Inflammatory macrophage treated with lipopolysaccharide for 4 hours (primary cell): Measurements from ENCODE around the gene SLC66A1.
A peak's percentile ranks its signal among the peaks of the same experiment; 100 is the strongest.

ENCODE experiments used
- DNase-seq: peaks from one replicate; pipeline ENCODE4 v3.0.0-alpha.2; 2020

The SLC66A1 gene

DNA sequence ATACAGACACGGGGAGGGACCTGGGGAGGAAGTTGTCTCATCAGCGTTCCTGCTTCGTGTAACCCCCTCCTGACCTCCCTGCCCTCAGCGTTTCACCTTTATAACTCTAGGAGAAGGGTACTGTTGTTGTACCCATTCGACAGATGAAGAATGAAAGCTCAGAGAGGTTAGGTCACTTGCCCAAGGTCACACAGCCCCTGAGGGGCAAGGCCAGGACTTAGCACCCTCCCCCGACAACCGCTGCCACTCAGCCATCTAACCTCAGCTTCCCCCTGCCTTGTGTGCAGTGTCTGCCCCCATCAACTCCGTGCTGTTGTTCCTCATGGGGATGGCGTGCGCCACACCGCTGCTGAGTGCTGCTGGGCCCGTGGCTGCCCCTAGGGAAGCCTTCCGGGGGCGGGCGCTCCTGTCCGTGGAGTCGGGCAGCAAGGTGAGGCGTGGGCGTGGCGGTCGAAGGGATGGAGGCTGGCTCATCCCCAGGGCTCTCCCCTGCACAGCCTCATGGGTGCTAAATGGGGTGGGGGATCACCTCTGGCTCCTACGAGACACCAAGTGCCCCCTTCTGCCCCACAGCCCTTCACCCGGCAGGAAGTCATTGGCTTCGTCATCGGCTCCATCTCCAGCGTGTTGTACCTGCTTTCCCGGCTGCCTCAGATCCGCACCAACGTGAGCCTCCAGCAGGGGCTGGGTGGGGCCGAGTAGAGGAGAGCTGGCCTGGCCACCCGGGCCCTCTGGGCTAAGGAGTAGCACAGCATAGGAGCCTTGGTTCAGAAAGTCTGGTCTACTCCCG lies 14.0 kb downstream of the SLC66A1 start:
- DNase-seq, result no peak

- no peak for DNase-seq
Measured at GRCh38 chr1:19326748-19327065, 14.6 kb downstream of the SLC66A1 start.

- no peak for DNase-seq
Measured at GRCh38 chr1:19327301-19327700, 15.2 kb downstream of the SLC66A1 start.

DNA sequence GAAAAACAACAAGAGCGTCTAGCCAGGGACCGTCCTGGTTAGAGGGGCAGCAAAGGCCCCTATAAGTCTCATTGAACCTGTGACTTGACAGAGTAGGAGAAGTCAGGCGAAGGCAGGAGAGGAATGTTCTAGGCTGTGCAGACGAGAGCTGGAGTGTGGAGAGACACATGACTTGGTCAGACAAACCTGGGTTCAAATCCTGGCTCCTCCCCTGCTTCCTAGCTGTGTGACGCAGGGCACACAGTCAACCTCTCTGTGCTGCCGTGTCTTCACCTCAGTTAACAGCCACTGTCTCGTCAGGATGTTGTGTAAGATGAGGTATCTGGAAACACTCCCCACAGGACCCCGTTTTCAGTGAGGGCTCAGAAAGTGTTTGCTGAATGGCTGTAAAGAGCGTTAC lies 15.6 kb downstream of the SLC66A1 start:
- no peak for DNase-seq

DNA sequence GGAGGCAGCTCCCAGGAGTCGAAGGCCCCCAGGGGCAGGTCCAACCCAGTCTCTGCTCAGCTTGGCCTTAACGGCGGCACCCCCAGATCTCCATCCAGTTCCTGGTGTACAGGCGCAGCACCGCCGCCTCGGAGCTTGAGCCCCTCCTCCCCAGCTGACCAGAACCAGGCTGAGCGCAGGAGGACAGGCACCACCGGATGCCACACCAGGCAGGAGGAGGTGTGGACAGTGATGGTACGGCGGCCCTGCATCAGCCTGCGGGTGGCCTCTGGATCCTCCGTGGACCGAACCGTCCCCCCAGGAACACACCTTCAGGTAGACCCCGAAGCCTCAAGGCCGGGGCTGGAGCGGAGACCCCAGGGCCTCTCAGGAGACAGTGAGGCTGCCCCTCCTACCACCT lies 16.4 kb downstream of the SLC66A1 start:
- DNase-seq, result no peak

GRCh38 chr1:19329188-19329587 lies 17.1 kb downstream of the SLC66A1 start:
- no peak for DNase-seq

GRCh38 chr1:19329611-19330010 lies 17.5 kb downstream of the SLC66A1 start:
- no peak for DNase-seq

GRCh38 chr1:19330449-19331135 lies 18.5 kb downstream of the SLC66A1 start:
- no peak for DNase-seq

GRCh38 chr1:19331262-19331878 lies 19.2 kb downstream of the SLC66A1 start:
- no peak for DNase-seq

DNA sequence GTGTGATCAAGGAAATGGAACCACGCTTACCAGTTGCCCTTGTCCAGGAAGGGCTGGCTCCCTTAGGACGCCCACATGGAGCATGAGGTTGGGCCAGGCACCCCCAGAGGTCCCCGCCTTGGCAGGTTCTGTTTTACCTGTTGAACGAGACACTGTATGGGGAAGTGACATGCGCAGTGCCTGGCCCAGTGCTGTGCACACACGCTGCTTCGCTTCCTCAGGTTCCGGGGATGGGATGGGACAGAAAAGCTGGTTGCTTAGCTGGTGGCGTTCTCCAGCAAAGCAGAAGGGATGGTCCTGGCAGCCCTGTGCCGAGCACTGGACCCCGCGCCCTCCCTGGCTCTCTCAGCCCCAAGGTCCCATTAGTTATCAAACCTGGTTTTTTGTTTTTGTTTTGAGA lies 20.7 kb downstream of the SLC66A1 start:
- DNase-seq, result no peak

DNA sequence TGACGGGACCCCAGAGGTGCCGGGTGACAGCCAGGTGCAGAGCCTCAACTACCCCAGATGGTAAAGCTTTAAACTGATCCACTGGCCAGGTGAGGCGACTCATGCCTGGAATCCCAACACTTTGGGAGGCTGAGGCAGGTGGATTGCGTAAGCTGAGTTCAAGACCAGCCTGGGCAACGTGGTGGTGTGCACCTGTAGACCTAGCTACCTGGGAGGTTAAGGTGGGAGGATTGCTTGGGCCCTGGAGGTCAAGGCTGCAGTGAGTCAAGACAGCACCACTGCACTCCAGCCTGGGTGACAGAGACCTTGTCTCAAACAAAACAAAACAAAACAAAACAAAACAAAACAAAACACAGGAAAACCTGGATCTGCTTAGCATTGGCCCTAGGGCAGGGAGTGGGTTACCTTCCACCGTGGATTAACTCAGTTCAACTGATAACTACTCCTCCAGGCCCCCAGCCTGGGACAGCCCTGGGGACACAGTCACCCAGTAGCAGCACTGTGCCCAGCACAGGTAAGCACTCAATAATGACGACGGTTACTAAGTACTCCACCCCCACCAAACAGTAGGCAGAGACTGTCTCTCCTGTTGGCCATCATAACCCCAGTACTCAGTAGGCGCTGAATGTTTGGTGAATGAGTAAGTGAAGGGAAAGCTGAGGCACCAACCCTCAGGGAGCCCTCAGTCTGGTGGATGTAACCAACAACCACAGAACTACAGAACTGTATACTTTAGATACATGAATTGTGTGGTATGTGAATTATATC lies 21.6 kb downstream of the SLC66A1 start:
- no peak for DNase-seq

GRCh38 chr1:19336543-19336942 lies 24.4 kb downstream of the SLC66A1 start:
- no peak for DNase-seq

DNA sequence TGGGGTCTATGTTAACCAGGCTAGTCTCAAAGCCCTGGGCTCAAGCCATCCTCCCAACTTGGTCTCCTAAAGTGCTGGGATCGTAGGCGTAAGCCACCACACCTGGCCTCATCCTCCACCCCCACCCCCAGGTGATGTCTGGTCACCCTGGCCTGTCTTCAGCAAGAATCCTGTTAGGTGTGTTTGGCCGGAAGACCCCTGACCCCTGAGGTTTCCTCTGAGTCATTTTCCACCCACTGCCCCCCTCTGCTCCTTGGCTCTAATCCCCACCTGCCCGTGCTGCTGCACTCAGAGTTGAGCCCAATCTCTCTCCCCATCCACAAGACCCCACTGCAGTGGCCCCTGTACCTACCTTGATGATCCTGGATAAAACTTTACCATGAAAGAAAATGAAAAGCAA lies 25.2 kb downstream of the SLC66A1 start:
- no peak for DNase-seq

- DNase-seq, result no peak
Measured at GRCh38 chr1:19338323-19338762, 26.2 kb downstream of the SLC66A1 start.

DNA sequence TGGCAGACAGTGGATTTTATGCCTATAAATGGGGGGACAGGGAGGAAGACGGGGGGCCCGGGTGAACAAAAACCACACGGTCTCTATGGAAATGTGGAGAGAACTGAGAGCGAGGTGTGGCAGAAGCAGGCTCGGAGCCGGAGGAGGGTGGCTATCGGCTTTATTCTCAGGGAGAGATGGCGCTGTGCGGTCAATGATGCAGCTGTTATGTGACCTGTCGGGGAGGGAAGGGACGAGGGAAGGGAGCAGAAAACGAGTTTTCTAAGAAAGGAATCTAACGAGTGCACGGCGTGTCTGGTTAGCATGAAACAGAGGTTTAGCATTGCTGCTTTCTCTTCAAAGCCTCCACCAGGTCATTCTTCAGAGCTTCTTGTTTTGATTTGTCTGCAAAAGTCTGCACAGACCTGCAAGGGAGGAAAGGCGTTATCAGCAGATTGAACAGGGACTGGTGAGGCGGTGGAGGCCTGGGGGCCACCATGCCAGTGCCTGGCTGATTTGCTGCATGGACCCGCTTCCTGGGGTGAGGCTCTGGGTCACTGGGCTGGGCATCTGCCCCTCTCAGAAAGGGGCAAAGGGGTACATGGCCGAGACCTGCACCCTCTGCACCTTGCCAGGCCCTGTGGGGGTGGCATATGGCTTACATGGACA lies 27.2 kb downstream of the SLC66A1 start:
- no peak for DNase-seq

DNA sequence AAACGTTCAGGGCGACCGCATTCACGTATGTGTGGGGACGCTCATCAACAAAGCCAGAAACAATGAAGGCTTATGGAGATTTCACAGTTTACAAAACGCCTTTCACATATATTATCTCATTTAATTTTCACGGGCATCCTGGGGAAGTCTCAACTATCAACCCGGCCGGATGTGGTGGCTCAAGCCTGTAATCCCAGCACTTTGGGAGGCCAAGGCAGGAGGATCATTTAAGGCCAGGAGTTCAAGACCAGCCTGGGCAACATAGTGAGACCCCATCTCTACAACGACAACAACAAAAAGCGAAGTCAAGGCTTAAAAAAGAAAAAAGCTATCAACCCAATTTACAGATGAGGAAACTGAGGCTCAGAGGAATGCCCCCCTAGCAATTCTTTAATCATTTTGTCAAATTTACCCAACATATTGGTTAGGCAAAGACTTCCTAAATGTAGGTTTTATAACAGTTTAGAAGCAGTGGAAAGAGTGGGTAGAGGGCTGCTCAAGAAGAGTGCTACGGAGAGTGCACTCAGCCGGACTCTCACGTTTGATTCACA lies 28.3 kb downstream of the SLC66A1 start:
- no peak for DNase-seq

DNA sequence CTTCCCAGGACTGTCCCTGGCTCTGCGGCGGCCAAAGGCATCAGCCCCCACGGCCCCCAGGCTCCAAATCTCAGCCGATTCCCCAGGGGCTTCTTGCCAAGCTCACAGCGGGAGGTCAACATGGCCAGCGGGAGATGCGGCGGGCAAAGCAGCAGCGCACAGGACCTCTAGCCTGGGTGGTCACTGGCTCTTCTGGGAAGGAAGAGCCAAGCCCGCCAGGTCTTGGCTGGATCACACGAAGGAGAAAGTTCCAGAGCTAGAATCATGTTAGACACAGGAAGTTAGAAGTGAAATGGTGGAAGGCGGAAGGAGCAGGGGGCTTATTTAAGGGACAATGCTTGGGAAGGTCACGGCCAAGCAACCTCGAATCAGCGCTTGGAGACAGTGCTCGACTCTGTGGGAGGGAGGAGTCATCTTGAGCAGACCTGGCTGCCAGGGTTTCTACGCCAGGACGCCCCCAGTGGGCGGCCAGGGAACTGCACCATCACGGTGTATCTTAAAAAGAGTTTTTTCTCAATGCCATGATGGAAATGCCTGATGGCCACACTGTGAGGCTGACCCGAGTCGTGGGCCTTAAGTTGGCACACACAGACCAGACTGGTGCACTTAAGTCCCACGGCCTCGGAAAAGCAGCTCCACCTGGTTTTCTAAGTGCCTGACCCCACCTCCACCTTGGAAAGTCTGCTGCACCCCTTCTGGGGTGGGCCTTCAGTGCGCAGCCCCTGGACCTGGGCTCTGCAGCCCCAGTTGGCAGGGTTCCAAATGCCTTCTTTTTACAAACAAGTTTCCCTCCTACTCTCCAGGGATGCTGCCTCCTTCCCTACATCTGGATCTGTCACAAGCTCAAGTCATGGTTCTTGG lies 29.3 kb downstream of the SLC66A1 start:
- peak; percentile 71 for DNase-seq

DNA sequence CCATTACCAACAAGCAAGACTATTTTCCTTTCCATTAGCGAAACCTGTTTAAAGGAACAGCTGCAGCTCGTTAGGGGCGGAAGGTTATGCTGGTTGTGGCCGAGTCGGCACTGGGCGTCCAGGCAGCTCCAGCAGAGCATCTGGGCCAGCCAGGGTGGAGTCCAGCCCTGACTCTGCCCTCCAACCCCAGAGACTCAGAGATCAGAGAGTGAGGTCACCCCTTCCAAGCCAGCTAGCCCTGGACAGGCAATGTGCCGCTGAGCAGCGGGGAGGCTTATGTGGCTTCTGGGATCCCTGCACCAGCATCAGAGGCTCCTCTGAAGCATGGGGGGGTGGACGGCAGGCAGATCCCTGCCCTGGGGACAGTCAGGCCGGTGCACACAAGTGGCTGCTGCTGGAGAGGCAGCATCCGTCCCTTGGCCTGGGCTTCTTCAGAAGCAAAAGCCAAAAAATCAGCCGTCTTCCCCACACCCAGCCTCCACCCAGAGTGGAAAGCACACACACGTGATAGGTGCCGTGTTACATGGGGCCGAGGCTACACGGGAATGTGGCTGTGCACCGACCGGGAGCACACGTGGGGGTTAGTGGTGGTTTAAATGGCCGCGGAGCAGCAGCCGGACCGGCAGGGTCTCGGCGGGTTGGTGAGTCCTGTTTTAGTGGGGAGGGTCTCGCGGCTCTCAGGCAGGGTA lies 30.1 kb downstream of the SLC66A1 start:
- DNase-seq, result no peak

GRCh38 chr1:19342894-19343616 lies 30.9 kb downstream of the SLC66A1 start:
- DNase-seq, result no peak
